GM19099 (cell line): ENCODE measurements around the gene PHF21B.

Source experiments
- POLR2A ChIP-seq: IDR thresholded peaks from 3 replicates; pipeline ENCODE4 v1.6.1; 2011; ENCODE audit warnings: low read depth; ENCODE audit not compliant: insufficient read length; ENCODE audit errors: extremely low read depth

The PHF21B gene

GRCh38 chr22:44956840-44957767 is 52.7 kb downstream of the PHF21B start:
- TF ChIP-seq POLR2A: no peak

GRCh38 chr22:44955102-44955501 is 54.7 kb downstream of the PHF21B start:
- TF ChIP-seq POLR2A: no peak

GRCh38 chr22:44954149-44954548 is 55.7 kb downstream of the PHF21B start:
- TF ChIP-seq POLR2A: no peak

- TF ChIP-seq POLR2A: no peak
These were observed 56.7 kb downstream of the PHF21B start for GRCh38 chr22:44952863-44953746.

- TF ChIP-seq POLR2A: no peak
These were observed 58.3 kb downstream of the PHF21B start for GRCh38 chr22:44951510-44951816.

- TF ChIP-seq POLR2A: no peak
These were observed 58.8 kb downstream of the PHF21B start for GRCh38 chr22:44950806-44951509.

- TF ChIP-seq POLR2A: no peak
These were observed 62.0 kb downstream of the PHF21B start for GRCh38 chr22:44947846-44948245.

GRCh38 chr22:44947049-44947448 is 62.8 kb downstream of the PHF21B start:
- no peak for TF ChIP-seq POLR2A

GRCh38 chr22:44944883-44945601 is 64.8 kb downstream of the PHF21B start:
- no peak for TF ChIP-seq POLR2A

- no peak for TF ChIP-seq POLR2A
These were observed 66.0 kb downstream of the PHF21B start for GRCh38 chr22:44943701-44944324.

GRCh38 chr22:44942979-44943700 is 66.7 kb downstream of the PHF21B start:
- TF ChIP-seq POLR2A: no peak

- TF ChIP-seq POLR2A: no peak
These were observed 67.7 kb downstream of the PHF21B start for GRCh38 chr22:44942056-44942455.

- no peak for TF ChIP-seq POLR2A
These were observed 68.6 kb downstream of the PHF21B start for GRCh38 chr22:44941207-44941606.
